Astrocyte (in vitro differentiated cells and primary cell): ENCODE results near the gene DENND1C. TPM values are rescaled to one million over a fixed set of nuclear protein-coding genes. Genes with fewer than 3 reads are reported as not detected.

Source experiments
- DNase-seq: peaks from one replicate; pipeline ENCODE4 v3.0.0-alpha.2; 2010; ENCODE audit warnings: low read depth
- FAIRE-seq: peaks from 2 replicates; lab custom pipeline; 2011; peaks lifted over from hg19 to GRCh38; lab: Jason Lieb, UNC
- H2AFZ ChIP-seq: 2 replicates; pipeline ENCODE4 v1.6.0; 2012; ENCODE audit warnings: low read depth, low read length, inconsistent platforms
- H3K27ac ChIP-seq: 2 replicates; pipeline ENCODE4 v1.5.1; 2011; ENCODE audit warnings: low read depth, low read length, inconsistent platforms
- H3K27me3 ChIP-seq: 2 replicates; pipeline ENCODE4 v1.6.0; 2011; ENCODE audit warnings: low read length, inconsistent platforms; ENCODE audit not compliant: insufficient read depth
- H3K36me3 ChIP-seq: 2 replicates; pipeline ENCODE4 v1.5.1; 2011; ENCODE audit warnings: low read length, inconsistent platforms; ENCODE audit not compliant: insufficient read depth
- H3K4me1 ChIP-seq: 2 replicates; pipeline ENCODE4 v1.5.1; 2011; ENCODE audit warnings: low read length, inconsistent platforms; ENCODE audit not compliant: insufficient read depth
- H3K4me2 ChIP-seq: 2 replicates; pipeline ENCODE4 v1.6.0; 2012; ENCODE audit warnings: low read length, inconsistent platforms
- H3K4me3 ChIP-seq: 2 replicates; pipeline ENCODE4 v1.5.1; 2011; ENCODE audit warnings: low read depth, mild to moderate bottlenecking, low read length, inconsistent platforms; ENCODE audit not compliant: insufficient read depth
- H3K79me2 ChIP-seq: 2 replicates; pipeline ENCODE4 v1.6.0; 2012; ENCODE audit warnings: mild to moderate bottlenecking, low read length, inconsistent platforms; ENCODE audit not compliant: insufficient read depth
- H3K9ac ChIP-seq: 2 replicates; pipeline ENCODE4 v1.6.0; 2012; ENCODE audit warnings: mild to moderate bottlenecking, low read length, inconsistent platforms
- H3K9me3 ChIP-seq: 2 replicates; pipeline ENCODE4 v1.5.1; 2012; ENCODE audit warnings: low read depth, mild to moderate bottlenecking, low read length, inconsistent platforms; ENCODE audit not compliant: insufficient read depth
- H4K20me1 ChIP-seq: 2 replicates; pipeline ENCODE4 v1.6.0; 2012; ENCODE audit warnings: low read length, inconsistent platforms; ENCODE audit not compliant: insufficient read depth
- H3K27ac Mint-ChIP-seq: one replicate; pipeline ENCODE4 v1.8.0; 2021; ENCODE audit warnings: mild to moderate bottlenecking, mixed read lengths; ENCODE audit not compliant: unreplicated experiment
- H3K27me3 Mint-ChIP-seq: one replicate; pipeline ENCODE4 v1.8.0; 2021; ENCODE audit warnings: low read depth, mixed read lengths; ENCODE audit not compliant: unreplicated experiment
- H3K36me3 Mint-ChIP-seq: one replicate; pipeline ENCODE4 v1.8.0; 2021; ENCODE audit warnings: low read depth, mixed read lengths; ENCODE audit not compliant: unreplicated experiment
- H3K4me1 Mint-ChIP-seq: one replicate; pipeline ENCODE4 v1.8.0; 2021; ENCODE audit warnings: low read depth, mixed read lengths; ENCODE audit not compliant: unreplicated experiment
- H3K4me3 Mint-ChIP-seq: one replicate; pipeline ENCODE4 v1.8.0; 2021; ENCODE audit warnings: mild to moderate bottlenecking, moderate library complexity, mixed read lengths; ENCODE audit not compliant: unreplicated experiment
- H3K9me3 Mint-ChIP-seq: one replicate; pipeline ENCODE4 v1.8.0; 2021; ENCODE audit warnings: mild to moderate bottlenecking, mixed read lengths; ENCODE audit not compliant: unreplicated experiment
- EZH2 ChIP-seq: IDR thresholded peaks from 2 replicates; pipeline ENCODE4 v1.6.1; 2012; ENCODE audit warnings: mild to moderate bottlenecking, low read length, inconsistent platforms; ENCODE audit not compliant: insufficient read depth
- total RNA-seq: library from RNA; stranded (reverse); gene quantifications from 2 replicates; pipeline ENCODE4 v1.2.1, GENCODE V29; 2021
- TF ChIP-seq, protein P1 (sequence below): IDR thresholded peaks from 2 replicates; pipeline ENCODE4 v1.5.1; 2011; ENCODE audit warnings: low read depth, mild to moderate bottlenecking, inconsistent platforms, low read length, moderate library complexity; ENCODE audit not compliant: insufficient read depth

Gene DENND1C
- total RNA-seq, 1 donor from 2014 or later = not detected

- peaks cover 40% of the 10 kb centered on the region for H4K20me1 ChIP-seq
- peaks cover 3% of the 10 kb centered on the region for H3K9me3 Mint-ChIP-seq
- H3K79me2 ChIP-seq = peaks cover 40% of the 10 kb centered on the region
- H3K4me1 ChIP-seq = peaks cover 11% of the 10 kb centered on the region
- H3K4me3 ChIP-seq = no peak overlapping the region
- peaks cover 4% of the 10 kb centered on the region for H3K9me3 ChIP-seq
- peaks cover 10% of the 10 kb centered on the region for H3K4me1 Mint-ChIP-seq
- peak overlapping the region; percentile 81 for H3K4me3 Mint-ChIP-seq
- peak overlapping the region; percentile 51 for H3K27ac ChIP-seq
- peaks cover 6% of the 10 kb centered on the region for H3K36me3 Mint-ChIP-seq
- H2AFZ ChIP-seq = peak overlapping the region; percentile 75
- DNase-seq = peak; percentile 100
- no peak overlapping the region for H3K9ac ChIP-seq
- H3K36me3 ChIP-seq = peaks cover 17% of the 10 kb centered on the region
- no peaks in the 10 kb centered on the region for H3K27me3 Mint-ChIP-seq
- no peaks in the 10 kb centered on the region for H3K27me3 ChIP-seq
- H3K27ac Mint-ChIP-seq = peak overlapping the region; percentile 59
- H3K4me2 ChIP-seq = peak overlapping the region; percentile 1
- TF ChIP-seq, protein P1, sequence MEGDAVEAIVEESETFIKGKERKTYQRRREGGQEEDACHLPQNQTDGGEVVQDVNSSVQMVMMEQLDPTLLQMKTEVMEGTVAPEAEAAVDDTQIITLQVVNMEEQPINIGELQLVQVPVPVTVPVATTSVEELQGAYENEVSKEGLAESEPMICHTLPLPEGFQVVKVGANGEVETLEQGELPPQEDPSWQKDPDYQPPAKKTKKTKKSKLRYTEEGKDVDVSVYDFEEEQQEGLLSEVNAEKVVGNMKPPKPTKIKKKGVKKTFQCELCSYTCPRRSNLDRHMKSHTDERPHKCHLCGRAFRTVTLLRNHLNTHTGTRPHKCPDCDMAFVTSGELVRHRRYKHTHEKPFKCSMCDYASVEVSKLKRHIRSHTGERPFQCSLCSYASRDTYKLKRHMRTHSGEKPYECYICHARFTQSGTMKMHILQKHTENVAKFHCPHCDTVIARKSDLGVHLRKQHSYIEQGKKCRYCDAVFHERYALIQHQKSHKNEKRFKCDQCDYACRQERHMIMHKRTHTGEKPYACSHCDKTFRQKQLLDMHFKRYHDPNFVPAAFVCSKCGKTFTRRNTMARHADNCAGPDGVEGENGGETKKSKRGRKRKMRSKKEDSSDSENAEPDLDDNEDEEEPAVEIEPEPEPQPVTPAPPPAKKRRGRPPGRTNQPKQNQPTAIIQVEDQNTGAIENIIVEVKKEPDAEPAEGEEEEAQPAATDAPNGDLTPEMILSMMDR = no peak
- TF ChIP-seq EZH2 = no peak
- peak; percentile 97 for FAIRE-seq
Observed at GRCh38 chr19:6424939-6425731, 56.5 kb downstream of the DENND1C start.

GRCh38 chr19:6424195-6424938 lies 57.2 kb downstream of the DENND1C start, which contains the start of gene KHSRP:
TSS of gene KHSRP (minus strand) at chr19:6424811. CDS start at chr19:6424701, 110 bp downstream.
- FAIRE-seq (no peak), DNase-seq (no peak)
- Histone ChIP-seq H3K27me3 (no peaks in the 10 kb centered on the region), H3K9ac (peak within 1 kb of the TSS; percentile 97), H3K9me3 (peaks cover 4% of the 10 kb centered on the region), H3K4me2 (peak within 1 kb of the TSS; percentile 99), H3K79me2 (peaks cover 48% of the 10 kb centered on the region), H2AFZ (peak within 1 kb of the TSS; percentile 75), H3K36me3 (peaks cover 22% of the 10 kb centered on the region), H4K20me1 (peaks cover 47% of the 10 kb centered on the region), H3K27ac (peak within 1 kb of the TSS; percentile 51), H3K4me1 (peaks cover 11% of the 10 kb centered on the region), H3K4me3 (peak within 1 kb of the TSS; percentile 94)
- Mint-ChIP-seq H3K4me3 (peak within 1 kb of the TSS; percentile 95), H3K36me3 (peaks cover 6% of the 10 kb centered on the region), H3K27ac (peak within 1 kb of the TSS; percentile 90), H3K4me1 (peaks cover 10% of the 10 kb centered on the region), H3K9me3 (peaks cover 3% of the 10 kb centered on the region), H3K27me3 (no peaks in the 10 kb centered on the region)
- TF ChIP-seq, protein P1 = no peak
- no peak for TF ChIP-seq EZH2
